WTC11 (cell line): Measurements from ENCODE around the gene SOD1. TPM values are rescaled to one million over a fixed set of nuclear protein-coding genes. Genes with fewer than 3 reads are reported as not detected.

Experiments
- ATAC-seq: fragments of 200-7000 bp; cut with Tn5 transposase; 2 replicates; pipeline ENCODE4 v1.10.0; 2021; ENCODE audit warnings: mild to moderate bottlenecking, moderate library complexity
- CTCF ChIA-PET: fragments of 300-600 bp; sonication (Branson Sonifier 250); formaldehyde crosslinking; loops from one replicate; lab custom pipeline; 2021; ENCODE audit warnings: antibody characterized with exemption; lab: Charles Lee
- POLR2A ChIA-PET: fragments of 350-600 bp; sonication (Branson Sonifier 250); formaldehyde crosslinking; loops from one replicate; lab custom pipeline; 2021; ENCODE audit warnings: antibody characterized with exemption; lab: Charles Lee
- DNase-seq: peaks from one replicate; pipeline ENCODE4 v3.0.0; 2021; ENCODE audit warnings: low spot score
- H3K27ac Mint-ChIP-seq: 2 replicates; pipeline ENCODE4 v1.8.0; 2021; ENCODE audit warnings: mixed read lengths
- H3K27me3 Mint-ChIP-seq: 2 replicates; pipeline ENCODE4 v1.8.0; 2021; ENCODE audit warnings: low read depth, mild to moderate bottlenecking, moderate library complexity, mixed read lengths
- H3K36me3 Mint-ChIP-seq: 2 replicates; pipeline ENCODE4 v1.8.0; 2021; ENCODE audit warnings: mixed read lengths
- H3K4me1 Mint-ChIP-seq: 2 replicates; pipeline ENCODE4 v1.8.0; 2022; ENCODE audit warnings: mixed read lengths
- H3K4me3 Mint-ChIP-seq: 2 replicates; pipeline ENCODE4 v1.8.0; 2021; ENCODE audit warnings: mild to moderate bottlenecking, moderate library complexity, mixed read lengths
- H3K9me3 Mint-ChIP-seq: 2 replicates; pipeline ENCODE4 v1.8.0; 2021; ENCODE audit warnings: mixed read lengths
- CREB1 ChIP-seq: sonication (generic); formaldehyde crosslinking; IDR thresholded peaks from 2 replicates; pipeline ENCODE4 v1.8.0; 2023; ENCODE audit warnings: mild to moderate bottlenecking, missing genetic modification reagents
- ESRRA ChIP-seq: sonication (generic); formaldehyde crosslinking; IDR thresholded peaks from 2 replicates; pipeline ENCODE4 v1.8.1; 2022; ENCODE audit warnings: mild to moderate bottlenecking, missing genetic modification reagents, borderline replicate concordance
- GRHL2 ChIP-seq: fragments of 250-450 bp; sonication (Bioruptor Pico); IDR thresholded peaks from 2 replicates; pipeline ENCODE4 v1.8.0; 2022; ENCODE audit warnings: mild to moderate bottlenecking, moderate library complexity; ENCODE audit not compliant: insufficient replicate concordance, severe bottlenecking
- GTF2I ChIP-seq: fragments of 250-450 bp; sonication (Bioruptor Pico); conservative IDR thresholded peaks from 2 replicates; pipeline ENCODE4 v1.4.0; 2021; ENCODE audit warnings: mild to moderate bottlenecking
- HMGA2 ChIP-seq: fragments of 250-450 bp; sonication (Bioruptor Pico); IDR thresholded peaks from 2 replicates; pipeline ENCODE4 v1.4.0; 2021; ENCODE audit warnings: mild to moderate bottlenecking, moderate library complexity
- MYBL2 ChIP-seq: sonication (generic); formaldehyde crosslinking; IDR thresholded peaks from 2 replicates; pipeline ENCODE4 v1.8.1; 2023; ENCODE audit warnings: mild to moderate bottlenecking, moderate library complexity, missing genetic modification reagents
- NR2C2 ChIP-seq: sonication (generic); formaldehyde crosslinking; IDR thresholded peaks from 2 replicates; pipeline ENCODE4 v1.8.0; 2022; ENCODE audit warnings: mild to moderate bottlenecking, missing genetic modification reagents
- SMAD3 ChIP-seq: sonication (generic); formaldehyde crosslinking; IDR thresholded peaks from 2 replicates; pipeline ENCODE4 v1.8.0; 2022; ENCODE audit warnings: missing genetic modification reagents, mild to moderate bottlenecking, borderline replicate concordance
- SMAD4 ChIP-seq: sonication (generic); formaldehyde crosslinking; IDR thresholded peaks from 2 replicates; pipeline ENCODE4 v1.8.0; 2022; ENCODE audit warnings: mild to moderate bottlenecking, missing genetic modification reagents
- TCF7 ChIP-seq: sonication (generic); formaldehyde crosslinking; IDR thresholded peaks from 2 replicates; pipeline ENCODE4 v1.8.0; 2022; ENCODE audit warnings: mild to moderate bottlenecking, low read depth, missing genetic modification reagents, moderate library complexity
- ZNF138 ChIP-seq: sonication (generic); formaldehyde crosslinking; conservative IDR thresholded peaks from 2 replicates; pipeline ENCODE4 v1.8.1; 2022; ENCODE audit warnings: mild to moderate bottlenecking, moderate library complexity, missing genetic modification reagents
- total RNA-seq: library from RNA; stranded (reverse); gene quantifications from 3 replicates; pipeline ENCODE4 v1.2.3, GENCODE V29; 2021
- TF ChIP-seq, protein P1 (sequence below): sonication (generic); formaldehyde crosslinking; IDR thresholded peaks from 2 replicates; pipeline ENCODE4 v1.8.1; 2023; ENCODE audit warnings: mild to moderate bottlenecking, missing genetic modification reagents, borderline replicate concordance
- TF ChIP-seq, protein P2 (sequence below): fragments of 250-450 bp; sonication (Bioruptor Pico); IDR thresholded peaks from 2 replicates; pipeline ENCODE4 v1.9.0; 2021; ENCODE audit warnings: mild to moderate bottlenecking
- TF ChIP-seq, protein P3 (sequence below): sonication (generic); formaldehyde crosslinking; IDR thresholded peaks from 2 replicates; pipeline ENCODE4 v1.8.1; 2023; ENCODE audit warnings: mild to moderate bottlenecking, missing genetic modification reagents
- TF ChIP-seq, protein P4 (sequence below): sonication (generic); formaldehyde crosslinking; IDR thresholded peaks from 2 replicates; pipeline ENCODE4 v1.8.1; 2022; ENCODE audit warnings: mild to moderate bottlenecking, missing genetic modification reagents, moderate library complexity, borderline replicate concordance
- TF ChIP-seq, protein P5 (sequence below): sonication (generic); formaldehyde crosslinking; IDR thresholded peaks from 2 replicates; pipeline ENCODE4 v1.8.1; 2023; ENCODE audit warnings: mild to moderate bottlenecking, missing genetic modification reagents
- TF ChIP-seq, protein P6 (sequence below): fragments of 250-450 bp; sonication (Bioruptor Pico); IDR thresholded peaks from 2 replicates; pipeline ENCODE4 v1.8.0; 2021; ENCODE audit warnings: mild to moderate bottlenecking
- TF ChIP-seq, protein P7 (sequence below): sonication (generic); formaldehyde crosslinking; IDR thresholded peaks from 2 replicates; pipeline ENCODE4 v1.8.0; 2022; ENCODE audit warnings: mild to moderate bottlenecking, missing genetic modification reagents

Gene SOD1
- total RNA-seq, 1 experiment from 2014 or later, result 181 TPM

DNA sequence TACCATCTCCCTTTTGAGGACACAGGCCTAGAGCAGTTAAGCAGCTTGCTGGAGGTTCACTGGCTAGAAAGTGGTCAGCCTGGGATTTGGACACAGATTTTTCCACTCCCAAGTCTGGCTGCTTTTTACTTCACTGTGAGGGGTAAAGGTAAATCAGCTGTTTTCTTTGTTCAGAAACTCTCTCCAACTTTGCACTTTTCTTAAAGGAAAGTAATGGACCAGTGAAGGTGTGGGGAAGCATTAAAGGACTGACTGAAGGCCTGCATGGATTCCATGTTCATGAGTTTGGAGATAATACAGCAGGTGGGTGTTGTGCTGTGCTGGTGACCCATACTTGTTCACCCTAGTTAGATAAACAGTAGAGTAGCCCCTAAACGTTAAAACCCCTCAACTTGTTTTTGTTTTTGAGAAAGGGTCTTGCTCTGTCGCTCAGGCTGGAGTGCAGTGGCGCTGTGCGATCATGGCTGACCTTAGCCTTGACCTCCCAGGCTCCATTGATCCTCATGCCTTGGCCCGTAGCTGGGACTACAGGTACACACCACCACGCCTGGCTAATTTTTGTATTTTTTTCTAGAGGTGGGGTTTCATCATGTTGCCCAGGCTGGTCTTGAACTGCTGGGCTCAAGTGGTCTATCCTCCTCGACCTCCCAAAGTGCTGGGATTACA lies 4.2 kb downstream of the SOD1 start:
- CTCF ChIA-PET, result no interaction called here
- Mint-ChIP-seq H3K4me1 (peaks cover 64% of the 10 kb centered on the region), H3K36me3 (peaks cover 54% of the 10 kb centered on the region), H3K27me3 (no peaks in the 10 kb centered on the region), H3K9me3 (no peaks in the 10 kb centered on the region), H3K27ac (no peak overlapping the region; the same call in 1 of the 2 replicates), H3K4me3 (no peak overlapping the region; the same call in 1 of the 2 replicates)
- no peak for TF ChIP-seq SMAD3 (CRISPR knock-in tag)
- TF ChIP-seq, protein P1, sequence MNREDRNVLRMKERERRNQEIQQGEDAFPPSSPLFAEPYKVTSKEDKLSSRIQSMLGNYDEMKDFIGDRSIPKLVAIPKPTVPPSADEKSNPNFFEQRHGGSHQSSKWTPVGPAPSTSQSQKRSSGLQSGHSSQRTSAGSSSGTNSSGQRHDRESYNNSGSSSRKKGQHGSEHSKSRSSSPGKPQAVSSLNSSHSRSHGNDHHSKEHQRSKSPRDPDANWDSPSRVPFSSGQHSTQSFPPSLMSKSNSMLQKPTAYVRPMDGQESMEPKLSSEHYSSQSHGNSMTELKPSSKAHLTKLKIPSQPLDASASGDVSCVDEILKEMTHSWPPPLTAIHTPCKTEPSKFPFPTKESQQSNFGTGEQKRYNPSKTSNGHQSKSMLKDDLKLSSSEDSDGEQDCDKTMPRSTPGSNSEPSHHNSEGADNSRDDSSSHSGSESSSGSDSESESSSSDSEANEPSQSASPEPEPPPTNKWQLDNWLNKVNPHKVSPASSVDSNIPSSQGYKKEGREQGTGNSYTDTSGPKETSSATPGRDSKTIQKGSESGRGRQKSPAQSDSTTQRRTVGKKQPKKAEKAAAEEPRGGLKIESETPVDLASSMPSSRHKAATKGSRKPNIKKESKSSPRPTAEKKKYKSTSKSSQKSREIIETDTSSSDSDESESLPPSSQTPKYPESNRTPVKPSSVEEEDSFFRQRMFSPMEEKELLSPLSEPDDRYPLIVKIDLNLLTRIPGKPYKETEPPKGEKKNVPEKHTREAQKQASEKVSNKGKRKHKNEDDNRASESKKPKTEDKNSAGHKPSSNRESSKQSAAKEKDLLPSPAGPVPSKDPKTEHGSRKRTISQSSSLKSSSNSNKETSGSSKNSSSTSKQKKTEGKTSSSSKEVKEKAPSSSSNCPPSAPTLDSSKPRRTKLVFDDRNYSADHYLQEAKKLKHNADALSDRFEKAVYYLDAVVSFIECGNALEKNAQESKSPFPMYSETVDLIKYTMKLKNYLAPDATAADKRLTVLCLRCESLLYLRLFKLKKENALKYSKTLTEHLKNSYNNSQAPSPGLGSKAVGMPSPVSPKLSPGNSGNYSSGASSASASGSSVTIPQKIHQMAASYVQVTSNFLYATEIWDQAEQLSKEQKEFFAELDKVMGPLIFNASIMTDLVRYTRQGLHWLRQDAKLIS (CRISPR knock-in tag), result no peak
- TF ChIP-seq CREB1 (CRISPR knock-in tag), result no peak
- no peak for TF ChIP-seq ZNF138 (CRISPR knock-in tag)
- TF ChIP-seq, protein P2, sequence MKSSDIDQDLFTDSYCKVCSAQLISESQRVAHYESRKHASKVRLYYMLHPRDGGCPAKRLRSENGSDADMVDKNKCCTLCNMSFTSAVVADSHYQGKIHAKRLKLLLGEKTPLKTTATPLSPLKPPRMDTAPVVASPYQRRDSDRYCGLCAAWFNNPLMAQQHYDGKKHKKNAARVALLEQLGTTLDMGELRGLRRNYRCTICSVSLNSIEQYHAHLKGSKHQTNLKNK (CRISPR knock-in tag), result no peak
- no peak for TF ChIP-seq TCF7 (CRISPR knock-in tag)
- TF ChIP-seq ESRRA (CRISPR knock-in tag), result no peak
- TF ChIP-seq, protein P3, sequence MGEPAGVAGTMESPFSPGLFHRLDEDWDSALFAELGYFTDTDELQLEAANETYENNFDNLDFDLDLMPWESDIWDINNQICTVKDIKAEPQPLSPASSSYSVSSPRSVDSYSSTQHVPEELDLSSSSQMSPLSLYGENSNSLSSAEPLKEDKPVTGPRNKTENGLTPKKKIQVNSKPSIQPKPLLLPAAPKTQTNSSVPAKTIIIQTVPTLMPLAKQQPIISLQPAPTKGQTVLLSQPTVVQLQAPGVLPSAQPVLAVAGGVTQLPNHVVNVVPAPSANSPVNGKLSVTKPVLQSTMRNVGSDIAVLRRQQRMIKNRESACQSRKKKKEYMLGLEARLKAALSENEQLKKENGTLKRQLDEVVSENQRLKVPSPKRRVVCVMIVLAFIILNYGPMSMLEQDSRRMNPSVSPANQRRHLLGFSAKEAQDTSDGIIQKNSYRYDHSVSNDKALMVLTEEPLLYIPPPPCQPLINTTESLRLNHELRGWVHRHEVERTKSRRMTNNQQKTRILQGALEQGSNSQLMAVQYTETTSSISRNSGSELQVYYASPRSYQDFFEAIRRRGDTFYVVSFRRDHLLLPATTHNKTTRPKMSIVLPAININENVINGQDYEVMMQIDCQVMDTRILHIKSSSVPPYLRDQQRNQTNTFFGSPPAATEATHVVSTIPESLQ, result no peak
- no peak for TF ChIP-seq GRHL2 (CRISPR knock-in tag)
- TF ChIP-seq, protein P4, sequence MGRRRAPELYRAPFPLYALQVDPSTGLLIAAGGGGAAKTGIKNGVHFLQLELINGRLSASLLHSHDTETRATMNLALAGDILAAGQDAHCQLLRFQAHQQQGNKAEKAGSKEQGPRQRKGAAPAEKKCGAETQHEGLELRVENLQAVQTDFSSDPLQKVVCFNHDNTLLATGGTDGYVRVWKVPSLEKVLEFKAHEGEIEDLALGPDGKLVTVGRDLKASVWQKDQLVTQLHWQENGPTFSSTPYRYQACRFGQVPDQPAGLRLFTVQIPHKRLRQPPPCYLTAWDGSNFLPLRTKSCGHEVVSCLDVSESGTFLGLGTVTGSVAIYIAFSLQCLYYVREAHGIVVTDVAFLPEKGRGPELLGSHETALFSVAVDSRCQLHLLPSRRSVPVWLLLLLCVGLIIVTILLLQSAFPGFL (CRISPR knock-in tag), result no peak
- TF ChIP-seq GTF2I, result no peak
- TF ChIP-seq, protein P5, sequence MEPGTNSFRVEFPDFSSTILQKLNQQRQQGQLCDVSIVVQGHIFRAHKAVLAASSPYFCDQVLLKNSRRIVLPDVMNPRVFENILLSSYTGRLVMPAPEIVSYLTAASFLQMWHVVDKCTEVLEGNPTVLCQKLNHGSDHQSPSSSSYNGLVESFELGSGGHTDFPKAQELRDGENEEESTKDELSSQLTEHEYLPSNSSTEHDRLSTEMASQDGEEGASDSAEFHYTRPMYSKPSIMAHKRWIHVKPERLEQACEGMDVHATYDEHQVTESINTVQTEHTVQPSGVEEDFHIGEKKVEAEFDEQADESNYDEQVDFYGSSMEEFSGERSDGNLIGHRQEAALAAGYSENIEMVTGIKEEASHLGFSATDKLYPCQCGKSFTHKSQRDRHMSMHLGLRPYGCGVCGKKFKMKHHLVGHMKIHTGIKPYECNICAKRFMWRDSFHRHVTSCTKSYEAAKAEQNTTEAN (CRISPR knock-in tag), result no peak
- no peak for TF ChIP-seq NR2C2 (CRISPR knock-in tag)
- TF ChIP-seq HMGA2 (CRISPR knock-in tag), result no peak
- no peak for TF ChIP-seq MYBL2 (CRISPR knock-in tag)
- TF ChIP-seq, protein P6, sequence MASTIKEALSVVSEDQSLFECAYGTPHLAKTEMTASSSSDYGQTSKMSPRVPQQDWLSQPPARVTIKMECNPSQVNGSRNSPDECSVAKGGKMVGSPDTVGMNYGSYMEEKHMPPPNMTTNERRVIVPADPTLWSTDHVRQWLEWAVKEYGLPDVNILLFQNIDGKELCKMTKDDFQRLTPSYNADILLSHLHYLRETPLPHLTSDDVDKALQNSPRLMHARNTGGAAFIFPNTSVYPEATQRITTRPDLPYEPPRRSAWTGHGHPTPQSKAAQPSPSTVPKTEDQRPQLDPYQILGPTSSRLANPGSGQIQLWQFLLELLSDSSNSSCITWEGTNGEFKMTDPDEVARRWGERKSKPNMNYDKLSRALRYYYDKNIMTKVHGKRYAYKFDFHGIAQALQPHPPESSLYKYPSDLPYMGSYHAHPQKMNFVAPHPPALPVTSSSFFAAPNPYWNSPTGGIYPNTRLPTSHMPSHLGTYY (CRISPR knock-in tag), result no peak
- TF ChIP-seq, protein P7, sequence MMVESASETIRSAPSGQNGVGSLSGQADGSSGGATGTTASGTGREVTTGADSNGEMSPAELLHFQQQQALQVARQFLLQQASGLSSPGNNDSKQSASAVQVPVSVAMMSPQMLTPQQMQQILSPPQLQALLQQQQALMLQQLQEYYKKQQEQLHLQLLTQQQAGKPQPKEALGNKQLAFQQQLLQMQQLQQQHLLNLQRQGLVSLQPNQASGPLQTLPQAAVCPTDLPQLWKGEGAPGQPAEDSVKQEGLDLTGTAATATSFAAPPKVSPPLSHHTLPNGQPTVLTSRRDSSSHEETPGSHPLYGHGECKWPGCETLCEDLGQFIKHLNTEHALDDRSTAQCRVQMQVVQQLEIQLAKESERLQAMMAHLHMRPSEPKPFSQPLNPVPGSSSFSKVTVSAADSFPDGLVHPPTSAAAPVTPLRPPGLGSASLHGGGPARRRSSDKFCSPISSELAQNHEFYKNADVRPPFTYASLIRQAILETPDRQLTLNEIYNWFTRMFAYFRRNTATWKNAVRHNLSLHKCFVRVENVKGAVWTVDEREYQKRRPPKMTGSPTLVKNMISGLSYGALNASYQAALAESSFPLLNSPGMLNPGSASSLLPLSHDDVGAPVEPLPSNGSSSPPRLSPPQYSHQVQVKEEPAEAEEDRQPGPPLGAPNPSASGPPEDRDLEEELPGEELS (CRISPR knock-in tag), result no peak
- no peak for TF ChIP-seq SMAD4
- DNase-seq (no peak), ATAC-seq (no peak)
- POLR2A ChIA-PET, result no interaction called here
